GM23248 (cell line): ENCODE results near the gene CX3CL1. TPM values are rescaled to one million over a fixed set of nuclear protein-coding genes. Genes with fewer than 3 reads are reported as not detected.

ENCODE experiments used
- DNase-seq: peaks from one replicate; pipeline ENCODE4 v3.0.0-alpha.2; 2015
- H2AFZ ChIP-seq: fragments of 200-600 bp; sonication (generic); 2 replicates; pipeline ENCODE4 v1.6.1; 2016; ENCODE audit warnings: antibody characterized with exemption
- H3F3A ChIP-seq: fragments of 200-600 bp; sonication (generic); 2 replicates; pipeline ENCODE4 v1.6.1; 2016; ENCODE audit warnings: mild to moderate bottlenecking, antibody characterized with exemption, mixed run types; ENCODE audit not compliant: insufficient read depth
- H3K27ac ChIP-seq: fragments of 200-600 bp; sonication (generic); 2 replicates; pipeline ENCODE4 v1.5.1; 2016; ENCODE audit warnings: mild to moderate bottlenecking
- H3K27me3 ChIP-seq: fragments of 200-600 bp; sonication (generic); replicated peaks from 2 replicates; pipeline ENCODE4 v1.6.1; 2016; ENCODE audit warnings: mild to moderate bottlenecking; ENCODE audit not compliant: insufficient read depth
- H3K36me3 ChIP-seq: fragments of 200-600 bp; sonication (generic); 2 replicates; pipeline ENCODE4 v1.6.1; 2016; ENCODE audit warnings: low read depth, mild to moderate bottlenecking
- H3K4me1 ChIP-seq: fragments of 200-600 bp; sonication (generic); 2 replicates; pipeline ENCODE4 v1.6.1; 2016; ENCODE audit warnings: mild to moderate bottlenecking; ENCODE audit not compliant: insufficient read depth
- H3K4me2 ChIP-seq: fragments of 200-600 bp; sonication (generic); one replicate; pipeline ENCODE4 v1.6.1; 2016; ENCODE audit warnings: mild to moderate bottlenecking; ENCODE audit not compliant: unreplicated experiment
- H3K4me3 ChIP-seq: fragments of 200-600 bp; sonication (generic); 2 replicates; pipeline ENCODE4 v1.5.1; 2016; ENCODE audit warnings: mild to moderate bottlenecking
- H3K79me2 ChIP-seq: fragments of 200-600 bp; sonication (generic); 2 replicates; pipeline ENCODE4 v1.6.1; 2016; ENCODE audit warnings: mild to moderate bottlenecking; ENCODE audit not compliant: insufficient read depth
- H3K9ac ChIP-seq: fragments of 200-600 bp; sonication (generic); 2 replicates; pipeline ENCODE4 v1.6.1; 2016; ENCODE audit warnings: mild to moderate bottlenecking
- H3K9me2 ChIP-seq: fragments of 200-600 bp; sonication (generic); 2 replicates; pipeline ENCODE4 v1.6.1; 2016; ENCODE audit warnings: mixed run types, mild to moderate bottlenecking, moderate library complexity; ENCODE audit not compliant: insufficient read depth
- H3K9me3 ChIP-seq: fragments of 200-600 bp; sonication (generic); one replicate; pipeline ENCODE4 v1.6.1; 2017; ENCODE audit warnings: low read depth
- H4K20me1 ChIP-seq: fragments of 200-600 bp; sonication (generic); 2 replicates; pipeline ENCODE4 v1.6.0; 2016; ENCODE audit not compliant: insufficient read depth
- EZH2 ChIP-seq: fragments of 200-600 bp; sonication (generic); IDR thresholded peaks from 2 replicates; pipeline ENCODE4 v1.6.1; 2018; ENCODE audit warnings: antibody characterized with exemption, mild to moderate bottlenecking; ENCODE audit not compliant: insufficient read depth, poor library complexity, severe bottlenecking
- EZH2phosphoT487 ChIP-seq: fragments of 200-600 bp; sonication (generic); IDR thresholded peaks from 2 replicates; pipeline ENCODE4 v1.6.1; 2018; ENCODE audit warnings: antibody characterized with exemption, moderate library complexity, mild to moderate bottlenecking, low read depth; ENCODE audit not compliant: insufficient read depth
- WGBS, 2 experiments: methylation state at CpG; one replicate each; pipeline ENCODE4 v1.1.6; 2015 to 2017; ENCODE audit warnings: low lambda C conversion rate in 2 of 2, low coverage in 1 of 2; ENCODE audit errors: missing lambda C conversion rate in 2 of 2; 5-methylcytosine and 5-hydroxymethylcytosine counted together
- in situ Hi-C: fragments of 300-500 bp; cut with MboI; formaldehyde crosslinking; loops from 2 replicates; pipeline ENCODE4 v1.15.0; 2020
- polyA plus RNA-seq: library from polyadenylated mRNA; unstranded; fragments of >200 nt; fragmentation: Nextera tagmentation; extraction: Ambion mirVana; gene quantifications from 2 replicates; pipeline ENCODE4 v1.2.1, GENCODE V29; 2016
- total RNA-seq: library from RNA; depleted of rRNA; stranded (reverse); fragments of >200 nt; shearing (Covaris generic); gene quantifications from 2 replicates; pipeline ENCODE4 v1.2.3, GENCODE V29; 2014; rRNA removed

Gene CX3CL1
- not detected in 2 replicates for total RNA-seq
- polyA plus RNA-seq, result not detected in 2 replicates

GRCh38 chr16:57372372-57373116 is at the start of gene CX3CL1:
CX3CL1 (plus strand) TSS chr16:57372490; CDS start chr16:57372569, 79 bp downstream.
- H2AFZ ChIP-seq, result no peak within 1 kb of the TSS

GRCh38 chr16:57324749-57325148 is 47.5 kb upstream of the CX3CL1 start:
- Histone ChIP-seq H3K4me1 (no peaks in the 10 kb centered on the region), H3K9me2 (no peaks in the 10 kb centered on the region), H2AFZ (no peak overlapping the region), H3K4me2 (no peak overlapping the region), H3F3A (no peaks in the 10 kb centered on the region), H3K27me3 (peaks cover 4% of the 10 kb centered on the region; the same call in 1 of the 2 replicates), H3K36me3 (no peaks in the 10 kb centered on the region), H3K9ac (no peak overlapping the region), H3K9me3 (no peaks in the 10 kb centered on the region), H3K79me2 (no peaks in the 10 kb centered on the region), H3K27ac (no peak overlapping the region), H3K4me3 (no peak overlapping the region), H4K20me1 (no peaks in the 10 kb centered on the region)
- 60 to 65% methylated on average over 2 of the region's 2 CpGs for WGBS, 2 experiments
- in situ Hi-C loops, result no loop called here
- DNase-seq, result no peak
- TF ChIP-seq EZH2, result no peak
- TF ChIP-seq EZH2phosphoT487, result no peak

More at GRCh38 chr16:57372372-57373116, at the start of gene CX3CL1:
- no peak within 1 kb of the TSS for H3K27ac ChIP-seq
- 4 to 6% methylated on average over 21 of the region's 23 CpGs for WGBS, 2 experiments
- no peak for TF ChIP-seq EZH2
- no peak for TF ChIP-seq EZH2phosphoT487
- in situ Hi-C loops, result no loop called here
- DNase-seq, result peak; percentile 61
- no peak within 1 kb of the TSS; the same call in 1 of the 2 replicates for H3K4me3 ChIP-seq
- no peaks in the 10 kb centered on the region for H3K36me3 ChIP-seq
- no peaks in the 10 kb centered on the region for H3F3A ChIP-seq
- no peaks in the 10 kb centered on the region for H4K20me1 ChIP-seq
- peak within 1 kb of the TSS; percentile 4 for H3K4me2 ChIP-seq
- H3K79me2 ChIP-seq, result no peaks in the 10 kb centered on the region
- no peaks in the 10 kb centered on the region for H3K9me2 ChIP-seq
- no peak within 1 kb of the TSS for H3K9ac ChIP-seq
- H3K27me3 ChIP-seq, result peaks cover 44% of the 10 kb centered on the region
- H3K4me1 ChIP-seq, result no peaks in the 10 kb centered on the region
- H3K9me3 ChIP-seq, result no peaks in the 10 kb centered on the region

GRCh38 chr16:57325458-57325857 is 46.8 kb upstream of the CX3CL1 start:
- Histone ChIP-seq H3F3A (no peaks in the 10 kb centered on the region), H2AFZ (no peak overlapping the region), H3K4me2 (no peak overlapping the region), H3K4me1 (no peaks in the 10 kb centered on the region), H3K9me3 (no peaks in the 10 kb centered on the region), H3K36me3 (no peaks in the 10 kb centered on the region), H3K4me3 (no peak overlapping the region), H3K27ac (no peak overlapping the region), H3K9ac (no peak overlapping the region), H3K9me2 (no peaks in the 10 kb centered on the region), H3K79me2 (no peaks in the 10 kb centered on the region), H4K20me1 (no peaks in the 10 kb centered on the region), H3K27me3 (peaks cover 9% of the 10 kb centered on the region; the same call in 1 of the 2 replicates)
- TF ChIP-seq EZH2 (no peak), EZH2phosphoT487 (no peak)
- peak; percentile 44 for DNase-seq
- 50 to 53% methylated on average over 1 of the region's 1 CpG for WGBS, 2 experiments
- in situ Hi-C loops, result no loop called here

DNA sequence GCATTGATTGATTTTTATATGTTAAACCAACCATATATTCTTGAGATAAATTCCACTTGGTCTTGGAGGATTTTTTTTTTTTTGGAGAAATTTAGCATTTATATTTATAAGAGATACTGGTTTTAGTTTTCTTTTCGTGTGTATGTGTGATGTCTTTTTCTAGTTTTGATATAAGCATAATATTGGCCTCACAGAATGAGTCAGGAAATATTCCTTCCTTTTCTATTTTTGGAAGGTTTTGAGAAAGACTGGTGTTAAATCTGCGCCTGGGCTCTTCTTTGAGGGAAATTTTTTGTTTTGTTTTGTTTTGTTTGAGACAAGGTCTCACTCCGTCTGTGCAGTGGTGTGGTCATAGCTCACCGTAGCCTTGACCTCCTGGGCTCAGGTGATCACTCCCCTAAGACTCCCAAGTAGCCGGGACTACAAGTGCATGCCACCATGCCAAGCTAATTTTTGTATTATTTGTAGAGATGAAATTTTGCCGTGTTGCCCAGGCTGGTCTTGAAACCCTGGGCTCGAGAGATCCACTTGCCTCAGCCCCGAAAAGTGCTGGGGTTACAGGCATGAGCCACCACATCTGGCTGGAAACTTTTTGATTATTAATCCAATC is 42.5 kb upstream of the CX3CL1 start:
- Histone ChIP-seq H2AFZ (no peak overlapping the region), H3K9me3 (no peaks in the 10 kb centered on the region), H3K4me1 (no peaks in the 10 kb centered on the region), H3K36me3 (no peaks in the 10 kb centered on the region), H3F3A (no peaks in the 10 kb centered on the region), H3K4me3 (no peak overlapping the region), H4K20me1 (no peaks in the 10 kb centered on the region), H3K27me3 (peaks cover 49% of the 10 kb centered on the region), H3K4me2 (no peak overlapping the region), H3K79me2 (no peaks in the 10 kb centered on the region), H3K9ac (no peak overlapping the region), H3K9me2 (no peaks in the 10 kb centered on the region), H3K27ac (no peak overlapping the region)
- in situ Hi-C loops, result no loop called here
- 66 to 68% methylated on average over 8 of the region's 8 CpGs for WGBS, 2 experiments
- TF ChIP-seq EZH2 (no peak), EZH2phosphoT487 (no peak)
- DNase-seq, result no peak
